ENCODE results near the gene UQCRQ. TPM values are rescaled to one million over a fixed set of nuclear protein-coding genes. Genes with fewer than 3 reads are reported as not detected.
A peak's percentile ranks its signal among the peaks of the same experiment; 100 is the strongest.

The UQCRQ gene
- total RNA-seq, 1 experiment from 2014 or later: 356 TPM

- intact Hi-C loops (cut with micrococcal nuclease; ENCODE audit: unreplicated experiment): no loop called here
- Histone ChIP-seq H3K27me3 (replicated peaks; ENCODE audit: control insufficient read depth, insufficient read depth, low read length) (no peaks in the 10 kb centered on the region), H3K4me1 (no peaks in the 10 kb centered on the region), H3K4me3 (ENCODE audit: low read depth, low read length) (no peak overlapping the region), H3K9me3 (no peaks in the 10 kb centered on the region), H3K36me3 (ENCODE audit: control insufficient read depth, insufficient read depth, low read length) (no peaks in the 10 kb centered on the region)
- H3K4me1 Mint-ChIP-seq (ENCODE audit: low read depth, unreplicated experiment): no peaks in the 10 kb centered on the region
- ChIA-PET POLR2A (no interaction called here), CTCF (no interaction called here)
- H3K27ac Mint-ChIP-seq (ENCODE audit: unreplicated experiment): no peak overlapping the region
- H3K36me3 Mint-ChIP-seq (ENCODE audit: insufficient read depth, unreplicated experiment): peaks cover 80% of the 10 kb centered on the region
- H3K4me3 Mint-ChIP-seq (ENCODE audit: unreplicated experiment): no peak overlapping the region
- no peaks in the 10 kb centered on the region for H3K9me3 Mint-ChIP-seq (ENCODE audit: unreplicated experiment)
- DNase-seq: no peak
- no peaks in the 10 kb centered on the region for H3K27me3 Mint-ChIP-seq (ENCODE audit: insufficient read depth, unreplicated experiment)
- TF ChIP-seq CTCF (IDR thresholded peaks at IDR 0.05; ENCODE audit: insufficient read depth in 1 of 2, low read depth in 1 of 2, low read length in 1 of 2, severe bottlenecking in 1 of 2, unreplicated experiment in 1 of 2): no peak
- BruUV-seq (replicated peaks): no TSS peak
Measured at GRCh38 chr5:132898094-132898493, 31.7 kb downstream of the UQCRQ start.

- no peak for TF ChIP-seq CTCF (IDR thresholded peaks at IDR 0.05; ENCODE audit: insufficient read depth in 1 of 2, low read depth in 1 of 2, low read length in 1 of 2, severe bottlenecking in 1 of 2, unreplicated experiment in 1 of 2)
- Histone ChIP-seq H3K27me3 (replicated peaks; ENCODE audit: control insufficient read depth, insufficient read depth, low read length) (no peaks in the 10 kb centered on the region), H3K4me3 (ENCODE audit: low read depth, low read length) (no peak overlapping the region), H3K4me1 (no peaks in the 10 kb centered on the region), H3K9me3 (no peaks in the 10 kb centered on the region), H3K36me3 (ENCODE audit: control insufficient read depth, insufficient read depth, low read length) (no peaks in the 10 kb centered on the region)
- H3K36me3 Mint-ChIP-seq (ENCODE audit: insufficient read depth, unreplicated experiment): peaks cover 81% of the 10 kb centered on the region
- no peak for DNase-seq
- H3K4me1 Mint-ChIP-seq (ENCODE audit: low read depth, unreplicated experiment): no peaks in the 10 kb centered on the region
- POLR2A ChIA-PET: no interaction called here
- TSS peak; percentile 8 for BruUV-seq (replicated peaks)
- intact Hi-C loops (cut with micrococcal nuclease; ENCODE audit: unreplicated experiment): loop anchor here (10.0 kb wide), 1 partner anchor 154 kb away; the partner anchor contains the start of gene HSPA4
- H3K27ac Mint-ChIP-seq (ENCODE audit: unreplicated experiment): no peak overlapping the region
- no peaks in the 10 kb centered on the region for H3K27me3 Mint-ChIP-seq (ENCODE audit: insufficient read depth, unreplicated experiment)
- H3K4me3 Mint-ChIP-seq (ENCODE audit: unreplicated experiment): no peak overlapping the region
- H3K9me3 Mint-ChIP-seq (ENCODE audit: unreplicated experiment): no peaks in the 10 kb centered on the region
- CTCF ChIA-PET: no interaction called here
Measured at GRCh38 chr5:132901036-132901435, 34.6 kb downstream of the UQCRQ start.

- H3K9me3 ChIP-seq: no peaks in the 10 kb centered on the region
- no peaks in the 10 kb centered on the region for H3K4me1 ChIP-seq
- Mint-ChIP-seq H3K4me1 (ENCODE audit: low read depth, unreplicated experiment) (no peaks in the 10 kb centered on the region), H3K27me3 (ENCODE audit: insufficient read depth, unreplicated experiment) (no peaks in the 10 kb centered on the region), H3K4me3 (ENCODE audit: unreplicated experiment) (no peak overlapping the region), H3K9me3 (ENCODE audit: unreplicated experiment) (no peaks in the 10 kb centered on the region), H3K27ac (ENCODE audit: unreplicated experiment) (no peak overlapping the region), H3K36me3 (ENCODE audit: insufficient read depth, unreplicated experiment) (peaks cover 76% of the 10 kb centered on the region)
- CTCF ChIA-PET: no interaction called here
- no peak overlapping the region for H3K4me3 ChIP-seq (ENCODE audit: low read depth, low read length)
- intact Hi-C loops (cut with micrococcal nuclease; ENCODE audit: unreplicated experiment): loop anchor here (10.0 kb wide), 1 partner anchor 153 kb away; the partner anchor contains the start of gene HSPA4
- DNase-seq: no peak
- no peak for TF ChIP-seq CTCF (IDR thresholded peaks at IDR 0.05; ENCODE audit: insufficient read depth in 1 of 2, low read depth in 1 of 2, low read length in 1 of 2, severe bottlenecking in 1 of 2, unreplicated experiment in 1 of 2)
- BruUV-seq (replicated peaks): no TSS peak
- POLR2A ChIA-PET: no interaction called here
- no peaks in the 10 kb centered on the region for H3K36me3 ChIP-seq (ENCODE audit: control insufficient read depth, insufficient read depth, low read length)
- no peaks in the 10 kb centered on the region for H3K27me3 ChIP-seq (replicated peaks; ENCODE audit: control insufficient read depth, insufficient read depth, low read length)
Measured at GRCh38 chr5:132901730-132902129, 35.3 kb downstream of the UQCRQ start.

Data from Caco-2 (cell line).